ENCODE measurements around the gene GNG3. TPM values are rescaled to one million over a fixed set of nuclear protein-coding genes. Genes with fewer than 3 reads are reported as not detected.
A peak's percentile ranks its signal among the peaks of the same experiment; 100 is the strongest.

GNG3 gene
- total RNA-seq, 1 experiment from 2014 or later = not detected

DNA sequence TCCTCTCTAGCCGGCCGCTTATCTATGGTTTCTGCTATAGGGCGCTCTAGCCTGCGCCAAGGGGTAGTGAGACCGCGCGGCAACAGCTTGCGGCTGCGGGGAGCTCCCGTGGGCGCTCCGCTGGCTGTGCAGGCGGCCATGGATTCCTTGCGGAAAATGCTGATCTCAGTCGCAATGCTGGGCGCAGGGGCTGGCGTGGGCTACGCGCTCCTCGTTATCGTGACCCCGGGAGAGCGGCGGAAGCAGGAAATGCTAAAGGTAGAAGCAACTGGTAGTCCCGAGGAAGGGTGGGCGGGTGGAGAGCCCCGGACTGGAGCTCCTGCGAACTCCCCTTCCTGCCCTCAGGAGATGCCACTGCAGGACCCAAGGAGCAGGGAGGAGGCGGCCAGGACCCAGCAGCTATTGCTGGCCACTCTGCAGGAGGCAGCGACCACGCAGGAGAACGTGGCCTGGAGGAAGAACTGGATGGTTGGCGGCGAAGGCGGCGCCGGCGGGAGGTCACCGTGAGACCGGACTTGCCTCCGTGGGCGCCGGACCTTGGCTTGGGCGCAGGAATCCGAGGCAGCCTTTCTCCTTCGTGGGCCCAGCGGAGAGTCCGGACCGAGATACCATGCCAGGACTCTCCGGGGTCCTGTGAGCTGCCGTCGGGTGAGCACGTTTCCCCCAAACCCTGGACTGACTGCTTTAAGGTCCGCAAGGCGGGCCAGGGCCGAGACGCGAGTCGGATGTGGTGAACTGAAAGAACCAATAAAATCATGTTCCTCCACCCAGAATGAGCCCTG lies 35.7 kb upstream of the GNG3 start, which contains the start of the genes LBHD1 and UQCC3:
Gene LBHD1, minus strand, starts transcription at position 660 of the 782 bp plus-strand sequence. CDS start 2,236 bp downstream, outside the sequence.
Gene UQCC3, plus strand, starts transcription at position 66 of the 782 bp plus-strand sequence. Its CDS starts 73 bp downstream, at position 139.
- Histone ChIP-seq H3K27ac (ENCODE audit: low read depth, low read length) (peak within 1 kb of the TSS; percentile 98), H3K4me3 (replicated peaks in 1 of 2; ENCODE audit: low read depth in 1 of 2, low read length in 2 of 2) (peak within 1 kb of the TSS; percentile 96 to 97), H3K4me2 (ENCODE audit: low read length) (peak within 1 kb of the TSS; percentile 95), H3K4me1 (ENCODE audit: control insufficient read depth in 1 of 2, insufficient read depth in 2 of 2, low read length in 2 of 2) (peaks cover 35 to 59% of the 10 kb centered on the region in 2 experiments), H3K9me3 (ENCODE audit: control insufficient read depth in 1 of 2, insufficient read depth in 1 of 2, low read depth in 1 of 2, low read length in 2 of 2) (no peaks in the 10 kb centered on the region), H3K36me3 (ENCODE audit: control insufficient read depth in 1 of 2, insufficient read depth in 2 of 2, low read length in 2 of 2) (peaks cover 6 to 7% of the 10 kb centered on the region in 2 experiments; a peak in 2 of 4 replicates), H3K27me3 (ENCODE audit: insufficient read depth, low read length) (no peaks in the 10 kb centered on the region), H3K9ac (ENCODE audit: low read length) (peak within 1 kb of the TSS; percentile 100), H2AFZ (ENCODE audit: low read depth, low read length, poor library complexity, severe bottlenecking) (peak within 1 kb of the TSS; percentile 1), H4K20me1 (ENCODE audit: insufficient read depth) (no peaks in the 10 kb centered on the region), H3K9me2 (ENCODE audit: insufficient read depth) (no peaks in the 10 kb centered on the region), H3K79me2 (ENCODE audit: insufficient read depth, low read length) (peaks cover 76% of the 10 kb centered on the region)
- CTCF ChIA-PET = interaction anchor here (1.4 to 2.9 kb wide), 2 partner anchors 9 to 70 kb away, joined by 3 to 16 read pairs; partner anchors contain the start of gene MTA2
- POLR2A ChIA-PET = interaction anchor here (0.8 to 4.3 kb wide), 20 partner anchors 9 to 277 kb away, joined by 3 to 22 read pairs (median 4); partner anchors contain the start of genes AHNAK, EEF1G, HNRNPUL2 and INTS5
- ATAC-seq = peak; percentile 62
- DNase-seq (ENCODE audit: low read depth, low spot score) = peak; percentile 79
- BruUV-seq (replicated peaks) = TSS peak; percentile 22
- intact Hi-C loops (cut with micrococcal nuclease) = loop anchor here (5.0 to 10.0 kb wide), 3 partner anchors 79 to 116 kb away; partner anchors contain the start of genes POLR2G, TMEM179B and TUT1
- RAD21 ChIA-PET (ENCODE audit: low non-redundant PET in 1 of 2, low total read pairs in 2 of 2, uncharacterized antibody in 2 of 2, unreplicated experiment in 2 of 2) = no interaction called here
- TF ChIP-seq, protein P1, sequence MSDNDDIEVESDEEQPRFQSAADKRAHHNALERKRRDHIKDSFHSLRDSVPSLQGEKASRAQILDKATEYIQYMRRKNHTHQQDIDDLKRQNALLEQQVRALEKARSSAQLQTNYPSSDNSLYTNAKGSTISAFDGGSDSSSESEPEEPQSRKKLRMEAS (IDR thresholded peaks at IDR 0.05) = no peak
- TF ChIP-seq SP1 (IDR thresholded peaks at IDR 0.05; ENCODE audit: low read depth) = no peak
- no peak for TF ChIP-seq JUND (IDR thresholded peaks at IDR 0.05)
- peak; percentile 49; the same call in 1 of the 2 replicates for TF ChIP-seq ZFX (IDR thresholded peaks at IDR 0.05)
- no peak for TF ChIP-seq ELF1 (IDR thresholded peaks at IDR 0.05; ENCODE audit: borderline replicate concordance, low read depth)
- no peak for TF ChIP-seq FOSL1 (IDR thresholded peaks at IDR 0.05; ENCODE audit: low read depth)
- TF ChIP-seq EZH2 (IDR thresholded peaks at IDR 0.05) = no peak
- no peak for TF ChIP-seq EZH2phosphoT487 (IDR thresholded peaks at IDR 0.05; ENCODE audit: borderline replicate concordance)
- no peak for TF ChIP-seq CBX3 (IDR thresholded peaks at IDR 0.05; ENCODE audit: low read depth)
- TF ChIP-seq POLR2A (IDR thresholded peaks at IDR 0.05; ENCODE audit: borderline replicate concordance, extremely low read depth, insufficient read depth, insufficient read length) = peak; percentile 63
- TF ChIP-seq TCF7L2 (IDR thresholded peaks at IDR 0.05; ENCODE audit: borderline replicate concordance, extremely low read depth, insufficient read depth, insufficient read length) = peak; percentile 51
- TF ChIP-seq YY1 (IDR thresholded peaks at IDR 0.05; ENCODE audit: extremely low read depth, insufficient replicate concordance, low read depth, low read length) = peak; percentile 84
- peak; percentile 92 for TF ChIP-seq POLR2AphosphoS5 (IDR thresholded peaks at IDR 0.05; ENCODE audit: low read depth, low read length)
- no peak for TF ChIP-seq CEBPB (IDR thresholded peaks at IDR 0.05; ENCODE audit: low read depth)
- TF ChIP-seq SRF (IDR thresholded peaks at IDR 0.05; ENCODE audit: low read depth) = no peak
- no peak for TF ChIP-seq SIN3A (IDR thresholded peaks at IDR 0.05; ENCODE audit: low read depth)
- TF ChIP-seq, protein P2, sequence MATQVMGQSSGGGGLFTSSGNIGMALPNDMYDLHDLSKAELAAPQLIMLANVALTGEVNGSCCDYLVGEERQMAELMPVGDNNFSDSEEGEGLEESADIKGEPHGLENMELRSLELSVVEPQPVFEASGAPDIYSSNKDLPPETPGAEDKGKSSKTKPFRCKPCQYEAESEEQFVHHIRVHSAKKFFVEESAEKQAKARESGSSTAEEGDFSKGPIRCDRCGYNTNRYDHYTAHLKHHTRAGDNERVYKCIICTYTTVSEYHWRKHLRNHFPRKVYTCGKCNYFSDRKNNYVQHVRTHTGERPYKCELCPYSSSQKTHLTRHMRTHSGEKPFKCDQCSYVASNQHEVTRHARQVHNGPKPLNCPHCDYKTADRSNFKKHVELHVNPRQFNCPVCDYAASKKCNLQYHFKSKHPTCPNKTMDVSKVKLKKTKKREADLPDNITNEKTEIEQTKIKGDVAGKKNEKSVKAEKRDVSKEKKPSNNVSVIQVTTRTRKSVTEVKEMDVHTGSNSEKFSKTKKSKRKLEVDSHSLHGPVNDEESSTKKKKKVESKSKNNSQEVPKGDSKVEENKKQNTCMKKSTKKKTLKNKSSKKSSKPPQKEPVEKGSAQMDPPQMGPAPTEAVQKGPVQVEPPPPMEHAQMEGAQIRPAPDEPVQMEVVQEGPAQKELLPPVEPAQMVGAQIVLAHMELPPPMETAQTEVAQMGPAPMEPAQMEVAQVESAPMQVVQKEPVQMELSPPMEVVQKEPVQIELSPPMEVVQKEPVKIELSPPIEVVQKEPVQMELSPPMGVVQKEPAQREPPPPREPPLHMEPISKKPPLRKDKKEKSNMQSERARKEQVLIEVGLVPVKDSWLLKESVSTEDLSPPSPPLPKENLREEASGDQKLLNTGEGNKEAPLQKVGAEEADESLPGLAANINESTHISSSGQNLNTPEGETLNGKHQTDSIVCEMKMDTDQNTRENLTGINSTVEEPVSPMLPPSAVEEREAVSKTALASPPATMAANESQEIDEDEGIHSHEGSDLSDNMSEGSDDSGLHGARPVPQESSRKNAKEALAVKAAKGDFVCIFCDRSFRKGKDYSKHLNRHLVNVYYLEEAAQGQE (IDR thresholded peaks at IDR 0.05; ENCODE audit: low read depth) = no peak
- TF ChIP-seq EGR1 (IDR thresholded peaks at IDR 0.05; ENCODE audit: low read depth) = no peak
- TF ChIP-seq RAD21 (IDR thresholded peaks at IDR 0.05; ENCODE audit: low read depth) = no peak
- TF ChIP-seq, protein P3, sequence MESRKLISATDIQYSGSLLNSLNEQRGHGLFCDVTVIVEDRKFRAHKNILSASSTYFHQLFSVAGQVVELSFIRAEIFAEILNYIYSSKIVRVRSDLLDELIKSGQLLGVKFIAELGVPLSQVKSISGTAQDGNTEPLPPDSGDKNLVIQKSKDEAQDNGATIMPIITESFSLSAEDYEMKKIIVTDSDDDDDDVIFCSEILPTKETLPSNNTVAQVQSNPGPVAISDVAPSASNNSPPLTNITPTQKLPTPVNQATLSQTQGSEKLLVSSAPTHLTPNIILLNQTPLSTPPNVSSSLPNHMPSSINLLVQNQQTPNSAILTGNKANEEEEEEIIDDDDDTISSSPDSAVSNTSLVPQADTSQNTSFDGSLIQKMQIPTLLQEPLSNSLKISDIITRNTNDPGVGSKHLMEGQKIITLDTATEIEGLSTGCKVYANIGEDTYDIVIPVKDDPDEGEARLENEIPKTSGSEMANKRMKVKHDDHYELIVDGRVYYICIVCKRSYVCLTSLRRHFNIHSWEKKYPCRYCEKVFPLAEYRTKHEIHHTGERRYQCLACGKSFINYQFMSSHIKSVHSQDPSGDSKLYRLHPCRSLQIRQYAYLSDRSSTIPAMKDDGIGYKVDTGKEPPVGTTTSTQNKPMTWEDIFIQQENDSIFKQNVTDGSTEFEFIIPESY (IDR thresholded peaks at IDR 0.05; ENCODE audit: extremely low read depth, insufficient replicate concordance, low read length) = peak; percentile 23

Measured in HCT116 (cell line).